Subcutaneous abdominal adipose tissue (tissue), 5 donors: ENCODE results near the gene DNAAF2.
"Not testable (repeated sequence)": the region's sequence is repeated elsewhere in the genome, so short reads cannot be mapped to it uniquely, and the experiment has no call there.

ENCODE experiments used
- H3K27ac ChIP-seq: one replicate; pipeline ENCODE4 v1.7.0; 2013; ENCODE audit warnings: low read depth, mild to moderate bottlenecking, inconsistent platforms, low read length, moderate library complexity
- H3K27me3 ChIP-seq, 5 donors: one replicate each; pipeline ENCODE4 v1.7.0; 2013; ENCODE audit warnings: low read length in 5 of 5, inconsistent platforms in 1 of 5; ENCODE audit not compliant: control insufficient read depth in 5 of 5, insufficient read depth in 4 of 5
- H3K36me3 ChIP-seq, 5 donors: one replicate each; pipeline ENCODE4 v1.7.0; 2013; ENCODE audit warnings: low read length in 5 of 5; ENCODE audit not compliant: control insufficient read depth in 5 of 5, insufficient read depth in 5 of 5
- H3K4me1 ChIP-seq, 5 donors: one replicate each; pipeline ENCODE4 v1.7.0; 2013; ENCODE audit warnings: low read length in 5 of 5, mild to moderate bottlenecking in 3 of 5, moderate library complexity in 1 of 5; ENCODE audit not compliant: control insufficient read depth in 5 of 5, insufficient read depth in 5 of 5
- H3K4me3 ChIP-seq, 5 donors: one replicate each; pipeline ENCODE4 v1.7.0; 2013; ENCODE audit warnings: low read length in 5 of 5, low read depth in 1 of 5
- H3K9ac ChIP-seq, 5 donors: one replicate each; pipeline ENCODE4 v1.7.0; 2013; ENCODE audit warnings: low read length in 5 of 5, mild to moderate bottlenecking in 4 of 5, moderate library complexity in 3 of 5
- H3K9me3 ChIP-seq, 5 donors: one replicate each; pipeline ENCODE4 v1.7.0; 2013; ENCODE audit warnings: low read length in 5 of 5; ENCODE audit not compliant: control insufficient read depth in 5 of 5
- donor health status: healthy.
- donor health status: healthy.
- donor health status: healthy.
- donor health status: healthy.
- donor health status: healthy.

The DNAAF2 gene

GRCh38 chr14:49621114-49621881 is 13.7 kb downstream of the DNAAF2 start:
- Histone ChIP-seq H3K4me1 (peaks cover 4 to 46% (median 44%) of the 10 kb centered on the region in 5 donors), H3K27ac (peak overlapping the region; percentile 97), H3K27me3 (no peaks in the 10 kb centered on the region), H3K9me3 (no peaks in the 10 kb centered on the region), H3K36me3 (peaks cover 3 to 21% (median 12%) of the 10 kb centered on the region in 5 donors), H3K4me3 (peak overlapping the region; percentile 72 to 97 (median 89)), H3K9ac (peak overlapping the region; percentile 56 to 99 (median 96))

GRCh38 chr14:49620182-49621113 is 14.6 kb downstream of the DNAAF2 start, which contains the start of the genes MGAT2 and RPL36AL:
Gene MGAT2 (plus strand): TSS chr14:49620799. CDS start chr14:49621269, 470 bp downstream.
Gene RPL36AL (minus strand): TSS chr14:49620626. CDS start chr14:49619104, 1,522 bp downstream.
- H3K27ac ChIP-seq = peak within 1 kb of the TSS; percentile 97
- peak within 1 kb of the TSS; percentile 73 to 99 (median 95) for H3K4me3 ChIP-seq
- no peaks in the 10 kb centered on the region for H3K9me3 ChIP-seq
- H3K4me1 ChIP-seq = peaks cover 4 to 46% (median 44%) of the 10 kb centered on the region in 5 donors
- H3K9ac ChIP-seq = peak within 1 kb of the TSS; percentile 90 to 99 (median 96)
- peaks cover 3 to 21% (median 12%) of the 10 kb centered on the region in 5 donors for H3K36me3 ChIP-seq
- H3K27me3 ChIP-seq = no peaks in the 10 kb centered on the region

- peak overlapping the region; percentile 73 to 99 (median 95) for H3K4me3 ChIP-seq
- peak overlapping the region; percentile 90 to 99 (median 96) for H3K9ac ChIP-seq
- peaks cover 4 to 46% (median 44%) of the 10 kb centered on the region in 5 donors for H3K4me1 ChIP-seq
- peaks cover 3 to 21% (median 12%) of the 10 kb centered on the region in 5 donors for H3K36me3 ChIP-seq
- H3K9me3 ChIP-seq = no peaks in the 10 kb centered on the region
- H3K27me3 ChIP-seq = no peaks in the 10 kb centered on the region
- H3K27ac ChIP-seq = peak overlapping the region; percentile 97
These were observed 15.3 kb downstream of the DNAAF2 start for GRCh38 chr14:49619730-49620129.

DNA sequence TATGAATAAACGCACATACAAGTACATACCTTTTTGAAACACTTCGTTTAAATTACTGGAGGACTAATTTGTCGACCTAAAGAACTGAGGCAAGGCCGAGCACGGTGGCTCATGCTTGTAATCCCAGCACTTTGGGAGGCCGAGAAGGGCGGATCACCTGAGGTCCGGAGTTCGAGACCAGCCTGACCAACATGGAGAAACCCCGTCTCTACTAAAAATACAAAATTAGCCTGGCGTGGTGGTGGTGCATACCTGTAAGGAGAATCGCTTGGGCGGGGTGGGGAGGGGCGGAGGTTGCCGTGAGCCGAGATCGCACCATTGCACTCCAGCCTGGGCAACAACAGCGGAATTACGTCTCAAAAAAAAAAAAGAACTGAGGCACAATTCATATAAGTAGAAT is 15.8 kb downstream of the DNAAF2 start:
- not testable (repeated sequence) for H3K9me3 ChIP-seq, H3K27me3 ChIP-seq
- Histone ChIP-seq H3K4me3 (peak overlapping the region; percentile 73 to 99 (median 95)), H3K9ac (peak overlapping the region in 3 of 5 donors; percentile 90 to 97 (median 96)), H3K27ac (peak overlapping the region; percentile 97), H3K4me1 (peaks cover 4 to 44% (median 44%) of the 10 kb centered on the region in 5 donors), H3K36me3 (peaks cover 5 to 22% (median 12%) of the 10 kb centered on the region in 5 donors)

- H3K4me1 ChIP-seq = peaks cover 4 to 32% (median 31%) of the 10 kb centered on the region in 5 donors
- H3K9ac ChIP-seq = no peak overlapping the region
- no peaks in the 10 kb centered on the region for H3K27me3 ChIP-seq
- H3K9me3 ChIP-seq = no peaks in the 10 kb centered on the region
- H3K36me3 ChIP-seq = peaks cover 6 to 24% (median 12%) of the 10 kb centered on the region in 5 donors
- no peak overlapping the region for H3K27ac ChIP-seq
- no peak overlapping the region for H3K4me3 ChIP-seq
These were observed 17.1 kb downstream of the DNAAF2 start for GRCh38 chr14:49617852-49618519.

DNA sequence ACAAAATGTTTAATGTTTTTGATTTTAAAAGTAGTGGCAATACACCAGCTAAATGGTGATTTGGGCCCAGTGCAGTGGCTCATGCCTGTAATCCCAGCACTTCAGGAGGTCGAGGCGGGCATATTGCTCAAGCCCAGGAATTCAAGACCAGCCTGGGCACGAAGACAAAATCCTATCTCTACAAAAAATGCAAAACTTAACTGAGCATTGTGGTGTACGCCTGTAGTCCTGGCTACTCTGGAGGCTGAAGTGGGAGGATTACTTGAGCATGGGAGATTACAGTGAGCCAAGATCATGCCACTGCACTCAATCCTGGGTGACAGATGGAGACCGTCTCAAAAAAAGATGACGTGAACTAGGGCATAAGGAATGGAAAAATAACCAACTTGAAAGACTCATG is 19.3 kb downstream of the DNAAF2 start:
- Histone ChIP-seq H3K4me1 (peaks cover 0 to 13% (median 12%) of the 10 kb centered on the region in 5 donors), H3K4me3 (no peak overlapping the region), H3K27me3 (no peaks in the 10 kb centered on the region), H3K9ac (no peak overlapping the region), H3K9me3 (no peaks in the 10 kb centered on the region), H3K27ac (no peak overlapping the region), H3K36me3 (peaks cover 6 to 24% (median 12%) of the 10 kb centered on the region in 5 donors)

DNA sequence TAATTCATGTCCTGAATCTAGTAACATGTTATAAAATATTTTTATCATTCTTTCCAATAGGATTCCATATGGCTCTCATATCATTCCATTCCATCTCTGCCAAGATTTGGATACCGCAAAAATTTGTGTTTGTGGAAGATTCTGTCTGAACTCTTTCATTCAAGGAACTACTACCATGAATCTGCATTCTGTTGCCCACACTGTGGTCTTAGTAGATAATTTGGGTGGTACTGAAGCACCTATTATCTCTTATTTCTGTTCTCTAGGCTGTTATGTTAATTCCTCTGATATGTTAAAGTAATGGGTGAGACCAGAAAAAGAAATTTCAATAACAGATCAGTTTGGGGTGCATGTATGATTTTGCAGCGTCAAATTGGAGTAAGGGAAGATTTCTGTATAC is 20.8 kb downstream of the DNAAF2 start:
- Histone ChIP-seq H3K27me3 (no peaks in the 10 kb centered on the region), H3K9me3 (no peaks in the 10 kb centered on the region)

DNA sequence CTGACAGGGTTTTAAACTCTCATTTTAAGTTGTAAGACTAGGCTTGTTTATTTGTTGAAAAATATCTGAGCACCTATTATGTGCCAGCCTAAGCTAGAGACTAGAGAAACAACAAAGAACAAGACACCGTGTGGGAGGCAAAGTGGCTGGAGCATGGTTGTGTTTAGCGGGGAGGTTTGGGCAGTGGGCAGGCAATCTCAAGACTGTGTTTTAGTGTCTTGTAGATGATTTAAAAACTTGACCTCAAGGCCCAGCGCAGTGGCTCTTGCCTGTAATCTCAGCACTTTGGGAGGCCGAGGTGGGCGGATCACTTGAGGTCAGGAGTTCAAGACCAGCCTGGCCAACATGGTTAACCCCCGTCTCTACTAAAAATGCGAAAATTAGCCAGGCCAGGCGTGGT is 22.4 kb downstream of the DNAAF2 start:
- Histone ChIP-seq H3K36me3 (peaks cover 2 to 11% (median 5%) of the 10 kb centered on the region in 5 donors), H3K9ac (no peak overlapping the region), H3K27ac (no peak overlapping the region), H3K4me1 (peaks cover 0 to 1% (median 0%) of the 10 kb centered on the region in 5 donors), H3K4me3 (no peak overlapping the region), H3K27me3 (no peaks in the 10 kb centered on the region), H3K9me3 (no peaks in the 10 kb centered on the region)

More for the DNA sequence above, 20.8 kb downstream of the DNAAF2 start:
- H3K9ac ChIP-seq = no peak overlapping the region
- H3K4me1 ChIP-seq = peaks cover 0 to 5% (median 4%) of the 10 kb centered on the region in 5 donors
- H3K36me3 ChIP-seq = peaks cover 6 to 24% (median 12%) of the 10 kb centered on the region in 5 donors
- H3K4me3 ChIP-seq = no peak overlapping the region
- H3K27ac ChIP-seq = no peak overlapping the region

DNA sequence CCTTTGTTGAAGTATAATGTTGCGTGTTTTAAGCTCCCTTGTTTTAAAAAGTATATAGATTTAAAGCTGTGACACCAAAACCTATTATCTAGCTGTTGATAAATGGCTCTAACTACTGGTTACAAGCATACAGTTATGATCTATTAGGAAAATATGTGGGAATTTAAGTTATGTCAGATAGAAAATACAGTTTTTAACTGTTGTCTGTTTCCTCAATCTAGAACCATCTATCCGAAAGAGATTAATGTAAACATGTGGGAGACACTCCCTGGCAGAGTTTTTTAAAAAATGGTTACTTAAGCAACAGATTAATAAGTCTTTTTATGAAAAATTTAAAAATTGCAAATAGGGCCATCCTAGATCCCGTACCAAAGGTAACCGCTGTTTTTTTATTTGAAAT is 22.8 kb downstream of the DNAAF2 start:
- Histone ChIP-seq H3K4me3 (no peak overlapping the region), H3K9me3 (no peaks in the 10 kb centered on the region), H3K27me3 (no peaks in the 10 kb centered on the region), H3K9ac (no peak overlapping the region), H3K36me3 (peaks cover 3 to 9% (median 6%) of the 10 kb centered on the region in 5 donors), H3K27ac (no peak overlapping the region), H3K4me1 (no peaks in the 10 kb centered on the region)
